ENCODE results near the gene OR1F1. TPM values are rescaled to one million over a fixed set of nuclear protein-coding genes. Genes with fewer than 3 reads are reported as not detected.

OR1F1 gene
- total and polyA plus RNA-seq, 2 of the 8 experiments (the other 6 are each of a cell fraction or from before 2014, with no cell fraction given): 0.52 to 1.2 TPM

- TF ChIP-seq CHD7 (IDR thresholded peaks at IDR 0.05; ENCODE audit: insufficient replicate concordance, low read length) (no peak), ASH2L (IDR thresholded peaks at IDR 0.05; ENCODE audit: low read length) (no peak), NRF1 (IDR thresholded peaks at IDR 0.05; ENCODE audit: low read depth, low read length) (no peak), CBX8 (IDR thresholded peaks at IDR 0.05; ENCODE audit: borderline replicate concordance, low read depth, low read length) (no peak), CTBP2 (IDR thresholded peaks at IDR 0.05; ENCODE audit: borderline replicate concordance, insufficient read depth, insufficient read length, low read length) (no peak), RXRA (IDR thresholded peaks at IDR 0.05; ENCODE audit: insufficient read depth, low read depth, low read length) (no peak), EZH2 (IDR thresholded peaks at IDR 0.05; ENCODE audit: low read depth, low read length, severe bottlenecking) (no peak), USF2 (IDR thresholded peaks at IDR 0.05; ENCODE audit: low read length) (no peak), TBP (IDR thresholded peaks at IDR 0.05; ENCODE audit: low read depth, low read length) (no peak), RAD21 (IDR thresholded peaks at IDR 0.05 in 1 of 2, conservative IDR thresholded peaks at IDR 0.05 in 1 of 2; ENCODE audit: low read depth in 2 of 2, low read length in 2 of 2) (no peak), CEBPB (IDR thresholded peaks at IDR 0.05; ENCODE audit: low read depth, low read length) (no peak)
Measured at GRCh38 chr16:3152027-3152276, 36.1 kb upstream of the OR1F1 start (continued).
